ENCODE measurements around the gene SDK1. TPM values are rescaled to one million over a fixed set of nuclear protein-coding genes. Genes with fewer than 3 reads are reported as not detected.
"Not testable (repeated sequence)": the region's sequence is repeated elsewhere in the genome, so short reads cannot be mapped to it uniquely, and the experiment has no call there.

SDK1 gene
- total RNA-seq, 4 donors from 2014 or later: 1.2 to 1.8 (median 1.5) TPM

- Histone ChIP-seq H3K27me3 (no peaks in the 10 kb centered on the region), H3K4me1 (no peaks in the 10 kb centered on the region), H3K27ac (no peak overlapping the region), H3K9me3 (no peaks in the 10 kb centered on the region), H3K36me3 (no peaks in the 10 kb centered on the region), H3K4me3 (no peak overlapping the region)
- no peak for TF ChIP-seq POLR2A (IDR thresholded peaks at IDR 0.05)
- TF ChIP-seq CTCF (IDR thresholded peaks at IDR 0.05 in 4 of 5, conservative IDR thresholded peaks at IDR 0.05 in 1 of 5): no peak
- intact Hi-C loops (cut with DNase I; ENCODE audit: low total_unique reads) (no loop called here), in situ Hi-C loops (cut with MboI; ENCODE audit: low sequenced_read_pairs in 4 of 4) (no loop called here)
- no peak for DNase-seq
- no peak for ATAC-seq
These were observed 452.8 kb downstream of the SDK1 start for GRCh38 chr7:3753868-3754267.

DNA sequence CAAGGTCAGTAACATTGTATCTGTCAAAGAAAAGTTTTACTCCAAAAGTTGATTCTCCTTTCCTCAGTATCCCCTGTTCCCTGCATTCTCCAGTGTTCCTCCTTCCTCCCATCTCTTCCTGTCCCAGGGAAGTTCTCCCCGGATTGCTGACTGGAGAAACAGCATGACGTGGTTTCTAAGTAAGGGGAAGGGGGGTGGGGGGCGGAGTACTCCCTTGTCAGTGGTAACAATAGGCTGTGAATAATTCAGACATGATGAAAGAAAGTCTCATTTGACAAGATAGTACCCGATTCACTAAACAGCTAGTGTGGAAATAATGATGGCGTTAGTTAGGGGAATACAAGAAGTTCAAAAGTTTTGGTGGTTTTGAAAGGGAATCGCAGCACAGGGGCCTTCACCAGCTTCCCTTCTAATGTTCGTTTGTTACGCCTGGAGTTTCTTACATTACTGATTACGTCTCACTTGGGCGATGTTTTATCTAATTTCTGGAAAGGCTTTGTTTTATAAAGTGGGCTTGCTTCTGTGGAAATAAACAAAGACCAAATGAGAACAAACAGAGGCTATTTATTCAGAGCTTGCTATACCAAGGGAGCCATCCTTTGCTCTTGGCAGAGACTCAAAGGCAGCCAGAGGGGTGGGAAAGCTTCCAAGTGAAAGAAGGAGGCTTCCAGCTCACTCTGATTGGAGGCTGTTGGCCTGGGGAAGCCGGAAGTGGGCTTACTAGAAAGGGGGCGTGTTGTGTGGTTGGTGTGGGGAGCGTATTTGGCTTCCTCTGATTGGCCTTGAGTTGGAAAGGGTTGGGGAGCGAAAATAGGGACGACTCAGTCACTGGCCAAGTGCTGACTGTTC lies 453.7 kb downstream of the SDK1 start:
- Histone ChIP-seq H3K27ac (no peak overlapping the region), H3K36me3 (no peaks in the 10 kb centered on the region), H3K4me3 (no peak overlapping the region), H3K27me3 (no peaks in the 10 kb centered on the region), H3K4me1 (no peaks in the 10 kb centered on the region), H3K9me3 (no peaks in the 10 kb centered on the region)
- TF ChIP-seq POLR2A (IDR thresholded peaks at IDR 0.05) (no peak), CTCF (IDR thresholded peaks at IDR 0.05 in 4 of 5, conservative IDR thresholded peaks at IDR 0.05 in 1 of 5) (no peak)
- in situ Hi-C loops (cut with MboI; ENCODE audit: low sequenced_read_pairs in 4 of 4) (no loop called here), intact Hi-C loops (cut with DNase I; ENCODE audit: low total_unique reads) (no loop called here)
- no peak for DNase-seq
- ATAC-seq: no peak

- H3K36me3 ChIP-seq; H3K27ac ChIP-seq; H3K9me3 ChIP-seq; H3K4me1 ChIP-seq; in situ Hi-C loops (cut with MboI; ENCODE audit: low sequenced_read_pairs in 4 of 4); intact Hi-C loops (cut with DNase I; ENCODE audit: low total_unique reads); ATAC-seq; DNase-seq; H3K27me3 ChIP-seq; H3K4me3 ChIP-seq: not testable (repeated sequence)
These were observed 454.9 kb downstream of the SDK1 start for GRCh38 chr7:3755778-3756453.

GRCh38 chr7:3757059-3757458 lies 456.0 kb downstream of the SDK1 start:
- TF ChIP-seq CTCF (IDR thresholded peaks at IDR 0.05 in 4 of 5, conservative IDR thresholded peaks at IDR 0.05 in 1 of 5): no peak
- no peak for TF ChIP-seq POLR2A (IDR thresholded peaks at IDR 0.05)
- Histone ChIP-seq H3K27me3 (no peaks in the 10 kb centered on the region), H3K27ac (no peak overlapping the region), H3K4me3 (no peak overlapping the region), H3K36me3 (no peaks in the 10 kb centered on the region), H3K9me3 (no peaks in the 10 kb centered on the region), H3K4me1 (no peaks in the 10 kb centered on the region)
- intact Hi-C loops (cut with DNase I; ENCODE audit: low total_unique reads) (no loop called here), in situ Hi-C loops (cut with MboI; ENCODE audit: low sequenced_read_pairs in 4 of 4) (no loop called here)
- ATAC-seq (no peak), DNase-seq (no peak)

DNA sequence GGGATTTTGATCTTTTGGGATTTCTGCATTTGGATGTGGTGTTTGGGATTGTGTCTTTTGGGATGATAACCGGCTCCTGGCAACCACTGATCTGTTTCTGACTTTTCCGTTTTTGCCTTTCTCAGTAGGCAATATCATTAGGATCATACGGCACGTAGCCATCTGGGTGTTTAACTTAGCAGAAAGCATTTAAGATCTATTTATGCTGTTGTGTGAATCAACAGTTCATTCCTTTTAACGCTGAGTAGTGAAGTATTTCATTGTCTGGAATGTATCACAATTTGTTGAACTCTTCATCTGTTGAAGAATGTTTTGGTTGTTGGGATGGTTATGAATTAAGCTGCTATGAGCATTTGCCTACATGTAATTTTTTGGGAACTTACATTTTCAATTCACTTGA lies 459.6 kb downstream of the SDK1 start:
- no peak for TF ChIP-seq CTCF (IDR thresholded peaks at IDR 0.05 in 4 of 5, conservative IDR thresholded peaks at IDR 0.05 in 1 of 5)
- no peak for TF ChIP-seq POLR2A (IDR thresholded peaks at IDR 0.05)
- intact Hi-C loops (cut with DNase I; ENCODE audit: low total_unique reads): no loop called here
- H3K27ac ChIP-seq: no peak overlapping the region
- H3K4me3 ChIP-seq: no peak overlapping the region
- H3K9me3 ChIP-seq: no peaks in the 10 kb centered on the region
- DNase-seq (no peak), ATAC-seq (no peak)
- no peaks in the 10 kb centered on the region for H3K36me3 ChIP-seq
- in situ Hi-C loops (cut with MboI; ENCODE audit: low sequenced_read_pairs in 4 of 4): no loop called here
- H3K4me1 ChIP-seq: no peaks in the 10 kb centered on the region
- H3K27me3 ChIP-seq: no peaks in the 10 kb centered on the region
